Stimulated activated CD4-positive, alpha-beta T cell treated with anti-CD3 and anti-CD28 coated beads, Interleukin-12 subunit alpha, Interleukin-12 subunit beta, amount 100 ng/mL, for 4 hours (primary cell): ENCODE results near the gene EPB41L1.

Experiments
- DNase-seq: peaks from one replicate; pipeline ENCODE4 v3.0.0-alpha.2; 2020

Gene EPB41L1

GRCh38 chr20:36266189-36266588 lies 111.6 kb downstream of the EPB41L1 start:
- DNase-seq: no peak

GRCh38 chr20:36267605-36268381 lies 113.3 kb downstream of the EPB41L1 start:
- DNase-seq: no peak

GRCh38 chr20:36268440-36269342 lies 114.2 kb downstream of the EPB41L1 start:
- DNase-seq: no peak

GRCh38 chr20:36269507-36269906 lies 115.0 kb downstream of the EPB41L1 start:
- no peak for DNase-seq

- DNase-seq: no peak
These were observed 116.5 kb downstream of the EPB41L1 start for GRCh38 chr20:36270744-36271638.

- no peak for DNase-seq
These were observed 117.4 kb downstream of the EPB41L1 start for GRCh38 chr20:36271639-36272546.

GRCh38 chr20:36272547-36273220 lies 118.1 kb downstream of the EPB41L1 start:
- DNase-seq: no peak

GRCh38 chr20:36273414-36274180 lies 119.1 kb downstream of the EPB41L1 start:
- DNase-seq: no peak

- DNase-seq: no peak
These were observed 119.8 kb downstream of the EPB41L1 start for GRCh38 chr20:36274181-36274841.

GRCh38 chr20:36275011-36275410 lies 120.5 kb downstream of the EPB41L1 start:
- no peak for DNase-seq

GRCh38 chr20:36275441-36276189 lies 121.1 kb downstream of the EPB41L1 start:
- DNase-seq: no peak

- DNase-seq: no peak
These were observed 123.0 kb downstream of the EPB41L1 start for GRCh38 chr20:36277546-36277945.

- DNase-seq: no peak
These were observed 124.8 kb downstream of the EPB41L1 start for GRCh38 chr20:36279362-36279761.

GRCh38 chr20:36279776-36280175 lies 125.2 kb downstream of the EPB41L1 start:
- no peak for DNase-seq

- DNase-seq: no peak
These were observed 127.3 kb downstream of the EPB41L1 start for GRCh38 chr20:36281785-36282380.
